GM21528 (cell line): Measurements from ENCODE around the gene STEAP2.
A peak's percentile ranks its signal among the peaks of the same experiment; 100 is the strongest.

Experiments
- ATAC-seq: cut with Tn5 transposase; IDR thresholded peaks from one replicate; pipeline ENCODE4 v1.9.1; 2021; ENCODE audit warnings: mild to moderate bottlenecking, moderate library complexity; ENCODE audit not compliant: unreplicated experiment, low FRiP score

STEAP2 gene

DNA sequence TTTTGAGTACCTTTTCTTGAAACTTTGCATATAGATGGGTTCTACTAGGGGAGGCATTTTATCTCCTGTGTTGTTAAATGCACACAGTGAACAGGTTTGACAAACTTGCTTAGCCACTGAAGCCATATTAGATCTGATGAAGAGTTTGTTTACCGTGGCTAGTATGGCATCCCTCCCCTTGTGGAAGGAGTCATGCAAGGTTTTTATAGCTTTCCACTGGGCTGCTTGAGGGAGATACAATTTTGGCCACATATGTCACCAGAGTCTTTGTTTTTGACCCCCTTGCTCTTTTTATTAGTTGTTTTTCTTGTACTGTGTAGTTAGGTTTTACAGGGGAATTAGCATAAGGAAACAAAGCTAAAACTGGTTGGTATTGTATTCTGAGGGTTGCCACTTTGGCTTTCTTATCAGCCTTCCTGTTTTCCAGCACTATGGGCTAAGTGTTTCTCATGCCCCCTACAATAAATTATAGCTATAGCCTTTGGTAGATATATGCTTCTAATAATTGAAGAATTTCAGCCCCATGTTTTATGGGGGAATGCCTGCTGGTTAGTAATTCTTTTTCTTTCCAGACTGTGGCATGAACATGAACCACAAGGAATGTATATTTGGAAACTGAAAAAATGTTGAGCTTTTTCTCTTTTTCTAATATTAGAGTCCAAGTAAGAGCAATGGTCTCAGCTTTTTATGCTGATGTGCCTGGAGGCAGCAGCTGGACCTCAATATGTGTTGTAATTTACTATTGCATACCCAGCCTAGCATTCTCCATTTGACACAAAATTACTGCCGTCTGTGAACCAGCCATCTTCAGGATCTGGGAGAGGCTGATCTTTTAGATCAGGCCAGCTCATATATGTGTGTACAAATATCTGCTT lies 18.4 kb upstream of the STEAP2 start:
- ATAC-seq = no peak

DNA sequence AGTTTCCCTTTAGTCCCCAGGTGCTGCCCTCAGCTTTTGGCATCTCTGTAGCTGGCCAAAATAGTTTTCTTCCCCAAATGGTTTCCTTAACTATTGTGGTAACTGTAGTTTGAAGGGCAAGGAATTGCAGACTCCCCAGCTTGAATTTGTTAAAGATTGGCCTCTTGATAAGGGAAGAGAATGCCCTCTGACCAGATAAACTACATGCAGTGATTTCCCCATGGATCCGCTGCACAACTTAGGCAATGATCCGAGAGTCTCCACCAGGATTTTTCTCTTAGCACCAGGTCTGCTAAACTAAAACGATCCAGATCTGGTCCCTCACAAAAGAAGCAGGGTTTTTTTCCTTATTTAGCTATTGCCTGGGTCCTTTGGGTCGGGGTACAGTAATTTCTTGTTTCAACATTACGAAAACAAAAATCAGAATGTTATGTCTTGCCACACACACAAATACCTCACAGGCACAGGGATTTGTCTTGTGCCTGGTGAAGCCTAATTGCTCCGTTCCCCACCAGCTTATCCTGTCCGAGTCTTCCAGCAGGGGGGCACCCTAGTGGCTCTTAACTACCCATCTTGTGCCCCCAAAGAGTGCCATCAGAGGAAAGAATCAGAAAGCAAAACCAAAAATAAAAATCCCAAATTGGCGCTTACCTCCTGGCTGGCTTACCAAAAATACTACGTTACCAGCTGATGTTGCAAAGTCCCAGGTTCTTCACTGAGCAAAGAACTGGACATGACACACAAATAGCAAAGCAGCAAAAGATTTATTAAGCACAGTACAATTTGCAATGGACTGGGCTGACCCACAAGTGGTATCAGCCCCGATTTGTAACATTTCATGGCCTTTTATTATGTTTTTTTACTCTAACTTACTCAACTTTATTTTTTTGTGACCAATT lies 16.4 kb upstream of the STEAP2 start:
- no peak for ATAC-seq

GRCh38 chr7:90201500-90202195 lies 9.9 kb upstream of the STEAP2 start:
- no peak for ATAC-seq

DNA sequence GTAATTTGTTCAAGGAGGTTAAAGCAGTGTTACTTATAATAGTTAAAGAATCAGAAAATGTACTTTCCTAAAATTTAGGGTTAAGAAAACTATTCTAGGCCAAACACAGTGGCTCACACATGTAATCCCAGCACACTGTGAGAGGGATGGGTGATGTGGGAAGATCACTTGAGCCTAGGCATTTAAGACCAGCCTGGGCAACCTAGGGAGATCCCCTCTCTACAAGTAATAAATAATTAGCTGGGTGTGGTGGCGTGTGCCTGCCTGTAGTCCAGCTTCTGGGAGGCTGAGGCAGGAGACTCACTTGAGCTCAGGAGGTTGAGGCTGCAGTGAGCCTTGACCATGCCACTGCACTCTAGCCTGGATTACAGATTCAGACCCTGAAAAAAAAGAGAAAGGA lies 3.6 kb upstream of the STEAP2 start:
- no peak for ATAC-seq

GRCh38 chr7:90209776-90210175 lies 1.8 kb upstream of the STEAP2 start:
- ATAC-seq = no peak

DNA sequence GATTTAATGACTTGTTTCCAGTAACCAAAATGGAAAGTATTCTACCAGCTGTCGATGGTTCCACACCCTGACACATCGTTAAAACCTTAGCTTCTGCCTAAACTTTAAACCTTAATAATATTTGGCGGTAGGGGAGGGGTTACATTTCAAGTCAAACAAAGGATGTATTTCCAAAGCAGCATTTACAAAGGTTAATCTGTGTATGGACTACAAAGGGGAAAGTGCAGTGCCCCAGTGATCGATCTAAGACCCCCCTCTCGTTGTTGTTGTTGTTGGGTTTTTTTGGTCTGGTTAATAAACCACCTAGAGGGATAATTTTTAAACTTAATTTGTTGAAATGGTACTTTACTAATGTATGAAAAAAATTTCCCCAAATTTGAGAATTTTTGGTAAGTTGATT lies 1.1 kb upstream of the STEAP2 start:
- no peak for ATAC-seq

DNA sequence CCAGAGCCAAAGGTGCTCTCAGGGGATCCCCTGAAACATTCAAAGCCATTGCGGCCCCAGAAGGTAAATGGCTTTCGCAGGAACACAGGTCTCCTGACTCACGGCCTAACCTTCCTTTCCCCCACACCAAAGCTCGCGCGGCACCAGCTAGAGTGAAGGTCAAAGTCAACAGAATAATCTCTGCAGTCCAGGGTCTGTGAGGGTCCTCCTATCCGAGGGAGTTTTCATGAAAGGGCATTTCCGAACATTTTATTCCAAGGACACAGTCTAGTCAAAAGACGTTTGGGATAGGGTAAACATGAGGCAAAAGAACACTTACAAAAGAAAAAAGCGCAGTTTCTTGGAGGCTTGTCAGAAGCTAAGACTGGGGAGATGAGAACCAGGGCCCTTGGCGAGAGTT lies 559 bp upstream of the STEAP2 start:
- peak; percentile 7 for ATAC-seq

DNA sequence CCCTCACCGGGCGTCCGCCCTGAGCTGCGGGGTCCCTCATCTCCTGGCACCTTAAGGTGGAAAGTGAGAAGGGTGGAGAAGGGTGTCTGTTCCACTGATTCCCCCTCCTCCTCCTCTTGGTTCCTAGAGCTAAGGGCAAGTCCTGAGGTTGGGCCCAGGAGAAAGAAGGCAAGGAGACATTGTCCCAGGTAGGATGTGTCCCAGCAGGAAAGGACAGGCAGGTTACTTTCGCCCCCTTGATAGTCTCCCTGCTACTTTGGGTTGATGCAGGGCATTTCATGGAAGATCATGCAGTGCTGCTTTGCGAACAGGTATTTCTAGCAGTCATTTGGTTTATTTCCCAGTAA lies 582 bp downstream of the STEAP2 start:
- no peak for ATAC-seq

DNA sequence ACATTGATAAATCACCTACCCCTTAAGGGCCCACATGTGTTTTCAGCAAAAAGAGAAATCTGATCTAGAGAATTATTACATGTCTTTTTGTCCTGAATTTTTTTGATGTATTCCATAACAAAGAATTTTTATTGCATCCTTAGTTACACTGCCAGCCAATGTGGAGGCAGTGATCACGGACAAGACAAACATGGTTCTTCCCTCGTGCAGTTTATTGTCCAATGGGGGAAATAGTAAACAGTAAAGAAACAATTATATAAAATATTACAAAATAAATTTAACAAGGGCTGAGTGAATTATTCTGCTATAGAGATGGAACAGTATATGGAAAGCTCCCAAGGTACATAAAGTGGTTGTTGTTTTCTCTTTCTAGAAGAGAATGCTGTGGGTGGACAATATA lies 2.0 kb downstream of the STEAP2 start:
- ATAC-seq = no peak

- ATAC-seq = no peak
Observed at GRCh38 chr7:90216080-90216674, 4.6 kb downstream of the STEAP2 start.

DNA sequence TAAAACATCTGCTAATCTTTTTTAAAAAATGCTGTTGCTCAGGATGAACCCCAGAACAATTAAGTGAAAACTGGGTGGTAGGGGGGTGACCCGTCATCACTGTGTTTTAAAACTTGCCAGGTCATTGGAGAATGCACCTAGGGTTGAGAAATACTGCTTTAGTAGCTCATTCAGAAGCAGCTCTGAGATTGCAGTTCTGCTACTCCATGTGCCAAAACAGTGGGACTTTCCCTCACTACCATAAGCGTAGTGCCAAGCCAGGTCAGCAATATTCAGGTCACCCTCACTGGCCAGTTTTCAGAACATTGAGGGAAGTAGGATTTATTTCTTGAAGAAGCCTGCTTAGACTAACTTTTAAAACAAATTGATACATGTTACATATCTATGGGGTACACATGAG lies 5.2 kb downstream of the STEAP2 start:
- no peak for ATAC-seq

GRCh38 chr7:90222390-90222789 lies 10.8 kb downstream of the STEAP2 start:
- ATAC-seq = no peak

GRCh38 chr7:90222811-90223725 lies 11.5 kb downstream of the STEAP2 start:
- no peak for ATAC-seq

- no peak for ATAC-seq
Observed at GRCh38 chr7:90224195-90224594, 12.7 kb downstream of the STEAP2 start.

DNA sequence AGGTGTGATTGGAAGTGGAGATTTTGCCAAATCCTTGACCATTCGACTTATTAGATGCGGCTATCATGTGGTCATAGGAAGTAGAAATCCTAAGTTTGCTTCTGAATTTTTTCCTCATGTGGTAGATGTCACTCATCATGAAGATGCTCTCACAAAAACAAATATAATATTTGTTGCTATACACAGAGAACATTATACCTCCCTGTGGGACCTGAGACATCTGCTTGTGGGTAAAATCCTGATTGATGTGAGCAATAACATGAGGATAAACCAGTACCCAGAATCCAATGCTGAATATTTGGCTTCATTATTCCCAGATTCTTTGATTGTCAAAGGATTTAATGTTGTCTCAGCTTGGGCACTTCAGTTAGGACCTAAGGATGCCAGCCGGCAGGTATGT lies 13.6 kb downstream of the STEAP2 start:
- ATAC-seq = no peak

DNA sequence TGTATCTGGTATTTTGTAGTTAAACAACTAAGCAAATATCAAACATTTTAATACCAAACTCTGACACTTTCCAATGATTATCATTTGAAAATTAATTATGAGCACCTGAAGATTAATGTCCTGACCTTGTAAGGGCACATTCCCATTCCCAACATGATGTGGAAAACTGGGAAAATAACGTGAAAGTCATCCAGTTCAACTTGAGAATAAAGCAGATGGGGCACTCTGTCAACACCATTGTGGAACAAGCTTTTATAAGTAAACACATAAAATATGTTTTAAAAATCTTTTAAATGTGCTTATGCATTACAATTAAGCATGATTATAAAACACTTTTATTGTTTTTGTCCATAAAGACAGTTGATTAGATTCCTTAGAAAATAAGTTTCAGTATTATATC lies 14.1 kb downstream of the STEAP2 start:
- no peak for ATAC-seq

GRCh38 chr7:90227259-90227658 lies 15.7 kb downstream of the STEAP2 start:
- no peak for ATAC-seq

DNA sequence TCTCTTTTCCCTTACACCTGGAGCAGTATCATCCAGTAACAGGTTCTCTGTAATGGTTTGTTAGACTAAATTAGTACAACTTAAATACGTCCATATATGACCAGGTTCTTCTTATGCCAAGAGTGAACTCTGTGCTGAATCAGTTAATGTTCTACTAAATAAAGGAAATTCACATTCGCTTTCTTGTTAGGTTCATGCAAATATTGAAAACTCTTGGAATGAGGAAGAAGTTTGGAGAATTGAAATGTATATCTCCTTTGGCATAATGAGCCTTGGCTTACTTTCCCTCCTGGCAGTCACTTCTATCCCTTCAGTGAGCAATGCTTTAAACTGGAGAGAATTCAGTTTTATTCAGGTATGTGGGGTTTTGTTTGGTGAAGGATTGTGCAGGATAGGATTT lies 18.1 kb downstream of the STEAP2 start:
- ATAC-seq = no peak

- ATAC-seq = no peak
Observed at GRCh38 chr7:90230834-90231233, 19.3 kb downstream of the STEAP2 start.

GRCh38 chr7:90231304-90231703 lies 19.8 kb downstream of the STEAP2 start:
- no peak for ATAC-seq
